K562 (cell line): Measurements from ENCODE around the gene MEIKIN. TPM values are rescaled to one million over a fixed set of nuclear protein-coding genes. Genes with fewer than 3 reads are reported as not detected.
A peak's percentile ranks its signal among the peaks of the same experiment; 100 is the strongest.
"Not testable (repeated sequence)": the region's sequence is repeated elsewhere in the genome, so short reads cannot be mapped to it uniquely, and the experiment has no call there.

Experiments used
- ATAC-seq: fragments of 200-7000 bp; cut with Tn5 transposase; 3 replicates; pipeline ENCODE4 v1.9.1; 2020; ENCODE audit warnings: moderate library complexity
- BruUV-seq: library from RNA; stranded (reverse); fragments of 400-500 nt; replicated peaks from 2 replicates; lab custom pipeline; 2021; lab: Mats Ljungman, UMichigan
- CTCF ChIA-PET: fragments of 300-600 bp; formaldehyde crosslinking; extraction: SDS; loops from one replicate; lab custom pipeline; 2021; ENCODE audit warnings: low intra/inter-chr PET ratio; lab: Yijun Ruan, JAX
- POLR2A ChIA-PET: fragments of 300-600, 350-650 bp; sonication (Branson Sonifier 250); formaldehyde crosslinking; extraction: SDS; loops from one replicate; lab custom pipeline; 2021; ENCODE audit warnings: antibody characterized with exemption, inconsistent platforms; lab: Yijun Ruan, JAX
- DNase-seq, 4 experiments: peaks; one replicate each; pipeline versions ENCODE4 v3.0.0 to v3.0.0-alpha.2; 2011 to 2018; ENCODE audit warnings: low spot score in 3 of 4, mixed read lengths in 3 of 4; ENCODE audit errors: extremely low read depth in 1 of 4
- FAIRE-seq: peaks from 2 replicates; lab custom pipeline; 2011; peaks lifted over from hg19 to GRCh38; lab: Jason Lieb, UNC
- H2AFZ ChIP-seq: 2 replicates; pipeline ENCODE4 v1.6.0; 2011; ENCODE audit warnings: low read depth, low read length, control low read depth, inconsistent platforms
- H3K27ac ChIP-seq: fragments of 200-600 bp; 3 replicates; pipeline ENCODE4 v1.8.0; 2011; ENCODE audit warnings: low read depth, mild to moderate bottlenecking, control low read depth, inconsistent platforms, low read length, moderate library complexity, mixed read lengths; ENCODE audit errors: extremely low read depth
- H3K27me3 ChIP-seq, 2 experiments: fragments of 300-600 bp in 1 of 2; 2 replicates in 1 of 2; 3 replicates in 1 of 2; pipeline versions ENCODE4 v1.6.0 to v1.8.0; 2011; ENCODE audit warnings: inconsistent platforms in 2 of 2, low read length in 2 of 2, mild to moderate bottlenecking in 1 of 2, mixed read lengths in 1 of 2, moderate library complexity in 1 of 2; ENCODE audit not compliant: control insufficient read depth in 2 of 2, insufficient read depth in 2 of 2
- H3K36me3 ChIP-seq: fragments of 300-600 bp; 3 replicates; pipeline ENCODE4 v1.8.0; 2011; ENCODE audit warnings: mild to moderate bottlenecking, low read length, inconsistent platforms; ENCODE audit not compliant: control insufficient read depth, insufficient read depth
- H3K4me1 ChIP-seq, 2 experiments: fragments of 200-600 bp in 1 of 2; replicated peaks in 1 of 2; 2 replicates in 1 of 2; 3 replicates in 1 of 2; pipeline versions ENCODE4 v1.5.1 to v1.8.0; 2011; ENCODE audit warnings: inconsistent platforms in 2 of 2, low read length in 2 of 2, mild to moderate bottlenecking in 1 of 2, mixed read lengths in 1 of 2, moderate library complexity in 1 of 2; ENCODE audit not compliant: control insufficient read depth in 2 of 2, insufficient read depth in 2 of 2
- H3K4me2 ChIP-seq: 2 replicates; pipeline ENCODE4 v1.6.1; 2011; ENCODE audit warnings: low read length, control low read depth, inconsistent platforms, mixed read lengths; ENCODE audit not compliant: insufficient read depth
- H3K4me3 ChIP-seq: fragments of 200-600 bp; sonication (generic), shearing (Covaris generic); 2 replicates; pipeline ENCODE4 v1.5.1; 2016; ENCODE audit warnings: control low read depth, inconsistent platforms
- H3K79me2 ChIP-seq: fragments of 200-600 bp; 3 replicates; pipeline ENCODE4 v1.8.0; 2011; ENCODE audit warnings: low read length, inconsistent platforms; ENCODE audit not compliant: control insufficient read depth, insufficient read depth
- H3K9ac ChIP-seq, 2 experiments: 2 replicates each; pipeline versions ENCODE4 v1.6.0 to v1.6.1; 2011; ENCODE audit warnings: low read depth in 2 of 2, low read length in 2 of 2, control low read depth in 1 of 2, inconsistent platforms in 1 of 2, mild to moderate bottlenecking in 1 of 2, mixed read lengths in 1 of 2; ENCODE audit not compliant: insufficient read depth in 1 of 2
- H3K9me1 ChIP-seq: one replicate; pipeline ENCODE4 v1.6.0; 2011; ENCODE audit warnings: inconsistent platforms, mild to moderate bottlenecking, low read length, moderate library complexity; ENCODE audit not compliant: control insufficient read depth, insufficient read depth
- H3K9me3 ChIP-seq: replicated peaks from 2 replicates; pipeline ENCODE4 v1.5.1; 2011; ENCODE audit warnings: low read depth, low read length, inconsistent platforms; ENCODE audit not compliant: control insufficient read depth, insufficient read depth
- H4K20me1 ChIP-seq: replicated peaks from 2 replicates; pipeline ENCODE4 v1.6.1; 2011; ENCODE audit warnings: low read length, inconsistent platforms, mixed read lengths; ENCODE audit not compliant: control insufficient read depth, insufficient read depth
- BMI1 ChIP-seq: fragments of 150-350 bp; IDR thresholded peaks from 2 replicates; pipeline ENCODE4 v1.6.1; 2014; ENCODE audit warnings: low read length
- CBX3 ChIP-seq, 2 experiments: IDR thresholded peaks; 1 replicate in 1 of 2; 2 replicates in 1 of 2; pipeline ENCODE4 v1.6.1; 2012; ENCODE audit warnings: inconsistent platforms in 2 of 2, low read length in 2 of 2, borderline replicate concordance in 1 of 2, control low read depth in 1 of 2
- CEBPZ ChIP-seq: fragments of 150-350 bp; IDR thresholded peaks from 2 replicates; pipeline ENCODE4 v1.6.1; 2014; ENCODE audit warnings: low read depth, mild to moderate bottlenecking, low read length, borderline replicate concordance
- TRIM28 ChIP-seq: fragments of 450-650 bp; IDR thresholded peaks from 2 replicates; pipeline ENCODE4 v1.6.1; 2017
- ZFP36 ChIP-seq: fragments of 150-350 bp; IDR thresholded peaks from 2 replicates; pipeline ENCODE4 v1.6.1; 2018; ENCODE audit warnings: low read length, low read depth; ENCODE audit not compliant: partially characterized antibody
- WGBS: fragments of 100-300 bp; shearing (Covaris generic); methylation state at CpG from one replicate; pipeline ENCODE4 v1.1.6; 2016; ENCODE audit warnings: low coverage, mixed read lengths; ENCODE audit not compliant: insufficient coverage; ENCODE audit errors: missing lambda C conversion rate; 5-methylcytosine and 5-hydroxymethylcytosine counted together
- in situ Hi-C: fragments of 300-500 bp; cut with MboI; formaldehyde crosslinking; loops from 4 replicates; pipeline ENCODE4 v1.15.0; 2018; ENCODE audit warnings: inconsistent platforms, mixed read lengths
- intact Hi-C: fragments of 100-400 bp; cut with micrococcal nuclease; formaldehyde crosslinking; loops from 2 replicates; pipeline ENCODE4 v1.14.2; 2022
- polyA plus RNA-seq, 8 experiments: library from polyadenylated mRNA; depleted of rRNA in 4 of 8; stranded (reverse) in 5 of 8; unstranded in 3 of 8; fragments of >200 nt; fragmentation: Nextera tagmentation in 2 of 8; fragmentation: Illumina TruSeq in 1 of 8; extraction: Ambion mirVana in 2 of 8; extraction: Trizol in 1 of 8; gene quantifications; 2 replicates each; pipeline versions ENCODE4 v1.2.1 to v1.2.3, GENCODE V29; 2011 to 2014; ENCODE audit warnings: inconsistent platforms in 1 of 8, missing spikeins in 1 of 8
- total RNA-seq, 7 experiments: library from RNA; depleted of rRNA in 6 of 7; stranded (reverse); fragments of >200 nt in 6 of 7; fragmentation: Illumina TruSeq in 2 of 7; extraction: Trizol in 2 of 7; gene quantifications; 2 replicates each; pipeline versions ENCODE4 v1.2.1 to v1.2.3, GENCODE V29; 2011 to 2021; ENCODE audit warnings: low replicate concordance in 1 of 7

Gene MEIKIN
- total and polyA plus RNA-seq, 9 of the 15 experiments (the other 6 are each of a cell fraction or from before 2014, with no cell fraction given) = 0.18 TPM; not detected in 8

DNA sequence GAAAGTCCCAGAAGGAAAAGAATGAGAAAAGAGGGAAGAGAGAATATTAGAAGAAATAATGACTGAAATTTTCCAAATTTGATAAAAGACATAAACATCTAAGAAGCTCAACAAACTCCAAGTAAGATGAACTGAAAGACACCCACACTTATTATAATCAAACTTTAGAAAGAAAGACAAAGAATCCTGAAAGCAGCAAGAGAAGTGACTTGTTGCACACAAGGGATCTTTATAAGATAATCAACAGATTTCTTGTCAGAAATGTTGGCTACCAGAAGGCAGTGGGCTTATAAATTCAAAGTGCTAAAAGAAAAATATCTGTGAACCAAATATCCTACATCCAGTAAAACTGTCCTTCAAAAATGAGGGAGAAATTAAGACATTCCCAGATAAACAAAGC is 99.6 kb downstream of the MEIKIN start:
- H4K20me1 ChIP-seq = no peaks in the 10 kb centered on the region
- no peak overlapping the region for H2AFZ ChIP-seq
- ATAC-seq (no peak), FAIRE-seq (no peak), DNase-seq (no peak)
- H3K36me3 ChIP-seq = no peaks in the 10 kb centered on the region
- no peak overlapping the region for H3K9ac ChIP-seq
- BruUV-seq = no TSS peak
- in situ Hi-C loops (no loop called here), intact Hi-C loops (no loop called here)
- no peak overlapping the region for H3K27ac ChIP-seq
- TF ChIP-seq BMI1 = no peak
- TF ChIP-seq TRIM28 = peak; percentile 32; the same call in 1 of the 2 replicates
- ChIA-PET POLR2A (no interaction called here), CTCF (no interaction called here)
- no peaks in the 10 kb centered on the region for H3K4me1 ChIP-seq
- H3K9me3 ChIP-seq = no peaks in the 10 kb centered on the region
- H3K9me1 ChIP-seq = no peaks in the 10 kb centered on the region
- H3K27me3 ChIP-seq = no peaks in the 10 kb centered on the region
- H3K4me3 ChIP-seq = no peak overlapping the region
- H3K79me2 ChIP-seq = no peaks in the 10 kb centered on the region
- H3K4me2 ChIP-seq = no peak overlapping the region

- 0% methylated on average over 1 of the region's 1 CpG for WGBS
- not testable (repeated sequence) for FAIRE-seq, H3K4me2 ChIP-seq
Observed at GRCh38 chr5:131842971-131843370, 102.5 kb downstream of the MEIKIN start.

More at GRCh38 chr5:131842971-131843370, 102.5 kb downstream of the MEIKIN start:
- BruUV-seq, DNase-seq, H3K9me1 ChIP-seq, H3K4me1 ChIP-seq, H3K9me3 ChIP-seq, in situ Hi-C loops, CTCF ChIA-PET, intact Hi-C loops, H3K9ac ChIP-seq, H4K20me1 ChIP-seq, H3K27ac ChIP-seq, H3K79me2 ChIP-seq, H3K4me3 ChIP-seq, ATAC-seq, H3K36me3 ChIP-seq, H3K27me3 ChIP-seq, H2AFZ ChIP-seq: not testable (repeated sequence)
- TF ChIP-seq CBX3 (IDR thresholded peaks at IDR 0.05; ENCODE audit: borderline replicate concordance in 1 of 2, low read length in 2 of 2) (0 out of 3 replicates have a peak, but pooled peaks of 1 of the 2 experiments have one; percentile 13), ZFP36 (peak; percentile 50), CEBPZ (0 out of 2 replicates have a peak, but pooled peaks have one; percentile 36)
- POLR2A ChIA-PET = interaction anchor here (0.6 kb wide), 1 partner anchor 96 kb away, joined by 3 read pairs; no protein-coding TSS in a partner anchor
